ENCODE data around the gene NDUFS5.
"Not testable (repeated sequence)": the region's sequence is repeated elsewhere in the genome, so short reads cannot be mapped to it uniquely, and the experiment has no call there.

DNA sequence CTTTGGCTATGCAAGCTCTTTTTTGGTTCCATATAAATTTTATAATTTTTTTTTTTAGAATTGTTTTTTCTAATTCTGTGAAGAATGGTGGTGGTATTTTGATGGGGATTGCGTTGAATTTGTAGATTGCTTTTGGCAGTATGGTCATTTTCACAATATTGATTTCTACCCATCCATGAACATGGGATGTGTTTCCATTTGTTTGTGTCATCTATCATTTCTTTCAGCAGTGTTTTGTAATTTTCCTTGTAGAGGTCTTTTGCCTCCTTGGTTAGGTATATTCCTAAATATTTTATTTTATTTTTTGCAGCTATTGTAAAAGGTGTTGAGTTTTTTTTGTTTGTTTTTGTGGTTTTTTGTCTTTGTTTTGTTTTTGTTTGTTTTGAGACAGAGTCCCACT, 5.7 kb upstream of the NDUFS5 start:
- TF ChIP-seq, protein P1, sequence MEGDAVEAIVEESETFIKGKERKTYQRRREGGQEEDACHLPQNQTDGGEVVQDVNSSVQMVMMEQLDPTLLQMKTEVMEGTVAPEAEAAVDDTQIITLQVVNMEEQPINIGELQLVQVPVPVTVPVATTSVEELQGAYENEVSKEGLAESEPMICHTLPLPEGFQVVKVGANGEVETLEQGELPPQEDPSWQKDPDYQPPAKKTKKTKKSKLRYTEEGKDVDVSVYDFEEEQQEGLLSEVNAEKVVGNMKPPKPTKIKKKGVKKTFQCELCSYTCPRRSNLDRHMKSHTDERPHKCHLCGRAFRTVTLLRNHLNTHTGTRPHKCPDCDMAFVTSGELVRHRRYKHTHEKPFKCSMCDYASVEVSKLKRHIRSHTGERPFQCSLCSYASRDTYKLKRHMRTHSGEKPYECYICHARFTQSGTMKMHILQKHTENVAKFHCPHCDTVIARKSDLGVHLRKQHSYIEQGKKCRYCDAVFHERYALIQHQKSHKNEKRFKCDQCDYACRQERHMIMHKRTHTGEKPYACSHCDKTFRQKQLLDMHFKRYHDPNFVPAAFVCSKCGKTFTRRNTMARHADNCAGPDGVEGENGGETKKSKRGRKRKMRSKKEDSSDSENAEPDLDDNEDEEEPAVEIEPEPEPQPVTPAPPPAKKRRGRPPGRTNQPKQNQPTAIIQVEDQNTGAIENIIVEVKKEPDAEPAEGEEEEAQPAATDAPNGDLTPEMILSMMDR (IDR thresholded peaks at IDR 0.05) = not testable (repeated sequence)
- not testable (repeated sequence) for TF ChIP-seq POLR2A (IDR thresholded peaks at IDR 0.05)
